ENCODE data around the gene DDX47.

DNA sequence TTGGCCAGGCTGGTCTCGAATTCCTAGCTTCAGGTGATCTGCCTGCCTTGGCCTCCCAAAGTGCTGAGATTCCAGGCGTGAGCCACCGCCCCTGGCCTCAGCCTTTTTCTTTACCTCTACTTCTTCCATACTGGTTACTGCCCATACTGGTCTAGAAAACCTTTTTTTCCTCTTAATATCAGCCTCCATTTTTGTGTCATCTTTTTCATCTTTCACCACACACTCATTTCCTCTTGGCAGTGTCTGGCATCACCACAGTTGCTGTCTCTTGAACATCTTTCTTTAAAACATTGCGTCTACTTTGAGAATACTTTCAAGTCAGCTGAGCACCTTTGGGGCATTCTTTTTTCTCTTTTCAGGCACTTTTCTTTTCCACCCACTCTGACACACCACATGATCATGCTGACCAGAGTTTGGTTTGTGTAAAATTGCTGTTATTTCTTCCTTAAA is 32.7 kb downstream of the DDX47 start:
- TF ChIP-seq, protein P1, sequence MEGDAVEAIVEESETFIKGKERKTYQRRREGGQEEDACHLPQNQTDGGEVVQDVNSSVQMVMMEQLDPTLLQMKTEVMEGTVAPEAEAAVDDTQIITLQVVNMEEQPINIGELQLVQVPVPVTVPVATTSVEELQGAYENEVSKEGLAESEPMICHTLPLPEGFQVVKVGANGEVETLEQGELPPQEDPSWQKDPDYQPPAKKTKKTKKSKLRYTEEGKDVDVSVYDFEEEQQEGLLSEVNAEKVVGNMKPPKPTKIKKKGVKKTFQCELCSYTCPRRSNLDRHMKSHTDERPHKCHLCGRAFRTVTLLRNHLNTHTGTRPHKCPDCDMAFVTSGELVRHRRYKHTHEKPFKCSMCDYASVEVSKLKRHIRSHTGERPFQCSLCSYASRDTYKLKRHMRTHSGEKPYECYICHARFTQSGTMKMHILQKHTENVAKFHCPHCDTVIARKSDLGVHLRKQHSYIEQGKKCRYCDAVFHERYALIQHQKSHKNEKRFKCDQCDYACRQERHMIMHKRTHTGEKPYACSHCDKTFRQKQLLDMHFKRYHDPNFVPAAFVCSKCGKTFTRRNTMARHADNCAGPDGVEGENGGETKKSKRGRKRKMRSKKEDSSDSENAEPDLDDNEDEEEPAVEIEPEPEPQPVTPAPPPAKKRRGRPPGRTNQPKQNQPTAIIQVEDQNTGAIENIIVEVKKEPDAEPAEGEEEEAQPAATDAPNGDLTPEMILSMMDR (IDR thresholded peaks at IDR 0.05): no peak
- no peak for TF ChIP-seq ZFX (IDR thresholded peaks at IDR 0.05; ENCODE audit: borderline replicate concordance)

All from 22Rv1 (cell line).